Keratinocyte (primary cell): Measurements from ENCODE around the gene PCGF2.

Experiments
- CTCF ChIP-seq, 3 experiments: IDR thresholded peaks in 1 of 3; conservative IDR thresholded peaks in 1 of 3; optimal IDR thresholded peaks in 1 of 3; 2 replicates in 2 of 3; 3 replicates in 1 of 3; pipeline versions ENCODE3 to v1.5.1; 2011; ENCODE audit warnings: low read length in 3 of 3, mild to moderate bottlenecking in 3 of 3, moderate library complexity in 2 of 3, control low read depth in 1 of 3, inconsistent platforms in 1 of 3; ENCODE audit not compliant: insufficient read depth in 2 of 3; ENCODE audit errors: extremely low read depth in 1 of 3
- EZH2 ChIP-seq: IDR thresholded peaks from one replicate; pipeline ENCODE4 v1.6.1; 2012; ENCODE audit warnings: inconsistent platforms, mild to moderate bottlenecking, low read length, moderate library complexity

GRCh38 chr17:38690386-38690785, 57.8 kb downstream of the PCGF2 start:
- TF ChIP-seq CTCF (optimal IDR thresholded peaks at IDR 0.05 in 1 of 3, IDR thresholded peaks at IDR 0.05 in 1 of 3, conservative IDR thresholded peaks at IDR 0.05 in 1 of 3; ENCODE audit: extremely low read depth in 1 of 3, insufficient read depth in 2 of 3, low read length in 3 of 3) (no peak), EZH2 (no peak)
